Lung microvascular endothelial cell (primary cell): ENCODE data around the gene ARV1. TPM values are rescaled to one million over a fixed set of nuclear protein-coding genes. Genes with fewer than 3 reads are reported as not detected.
"Not testable (repeated sequence)": the region's sequence is repeated elsewhere in the genome, so short reads cannot be mapped to it uniquely, and the experiment has no call there.

Experiments used
- DNase-seq, 2 donors: peaks; one replicate each; pipeline versions ENCODE4 v3.0.0 to v3.0.0-alpha.2; 2010; ENCODE audit warnings: low read depth in 2 of 2
- total RNA-seq: library from RNA; depleted of rRNA; stranded (reverse); fragments of >200 nt; gene quantifications from 2 replicates; pipeline ENCODE4 v1.2.1, GENCODE V29; 2014

The ARV1 gene
- total RNA-seq, 1 donor from 2014 or later = 9.5 TPM

DNA sequence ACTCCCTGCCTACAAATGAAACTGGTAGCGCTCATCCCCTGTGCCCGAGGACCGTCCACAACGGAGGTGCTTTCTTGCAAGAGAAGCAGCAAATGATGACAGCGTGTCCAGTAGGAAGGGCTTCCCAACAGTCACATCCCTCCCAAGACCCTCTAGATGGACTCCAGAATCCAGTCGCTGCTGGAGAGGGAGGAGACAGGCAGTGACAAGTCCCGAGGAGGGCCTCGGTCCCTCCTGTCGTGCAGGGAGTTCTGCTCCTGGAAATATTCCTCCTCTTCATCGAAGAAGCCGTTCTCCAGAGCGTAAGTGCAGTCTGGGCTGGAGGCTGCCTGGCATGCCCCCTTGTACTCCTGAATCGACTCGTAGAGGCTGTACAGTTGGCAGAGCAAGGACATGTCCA lies 40.8 kb downstream of the ARV1 start:
- DNase-seq = no peak

DNA sequence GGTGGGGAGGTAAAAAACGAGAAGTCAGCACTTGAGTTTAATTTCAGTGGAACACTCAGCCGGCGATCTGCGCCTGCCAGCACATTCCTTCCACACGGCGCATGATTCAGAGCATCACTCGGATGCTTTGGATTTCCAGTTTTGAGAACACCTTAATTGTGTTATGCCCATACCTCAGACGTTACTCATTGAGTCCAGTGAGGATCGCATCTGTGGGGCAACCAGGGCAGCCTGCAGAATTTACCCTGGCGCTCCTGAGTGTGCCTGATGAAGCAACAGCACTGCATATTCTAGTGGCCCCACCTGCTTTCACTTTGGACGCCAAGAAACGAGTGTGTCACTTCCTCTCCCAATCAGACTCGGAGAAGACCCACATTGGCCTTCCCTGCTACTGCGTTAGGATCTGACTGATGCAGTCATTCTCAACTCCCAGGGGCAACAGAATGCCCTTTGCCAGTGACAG lies 41.3 kb downstream of the ARV1 start:
- DNase-seq = peak; percentile 42 to 78

DNA sequence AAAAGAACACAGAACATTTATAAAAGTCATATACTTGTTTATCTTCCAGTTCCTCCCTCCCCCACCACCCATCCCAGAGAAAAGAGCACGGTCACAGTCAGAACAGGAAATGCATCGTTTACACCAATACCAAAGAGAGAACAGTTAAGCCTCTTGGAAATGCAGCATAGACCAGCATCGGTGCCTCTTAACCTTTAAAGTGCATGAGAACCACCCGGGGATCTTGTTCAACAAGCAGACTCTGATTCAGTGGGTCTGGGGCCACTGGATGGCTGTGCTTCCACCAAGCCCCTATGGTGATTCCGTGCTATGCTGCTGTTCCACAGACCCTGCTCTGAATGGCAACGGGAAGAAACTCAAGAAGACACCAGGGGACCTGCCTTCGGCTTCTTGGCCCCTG lies 41.9 kb downstream of the ARV1 start:
- DNase-seq = peak in 1 of 2 donors; percentile 47

DNA sequence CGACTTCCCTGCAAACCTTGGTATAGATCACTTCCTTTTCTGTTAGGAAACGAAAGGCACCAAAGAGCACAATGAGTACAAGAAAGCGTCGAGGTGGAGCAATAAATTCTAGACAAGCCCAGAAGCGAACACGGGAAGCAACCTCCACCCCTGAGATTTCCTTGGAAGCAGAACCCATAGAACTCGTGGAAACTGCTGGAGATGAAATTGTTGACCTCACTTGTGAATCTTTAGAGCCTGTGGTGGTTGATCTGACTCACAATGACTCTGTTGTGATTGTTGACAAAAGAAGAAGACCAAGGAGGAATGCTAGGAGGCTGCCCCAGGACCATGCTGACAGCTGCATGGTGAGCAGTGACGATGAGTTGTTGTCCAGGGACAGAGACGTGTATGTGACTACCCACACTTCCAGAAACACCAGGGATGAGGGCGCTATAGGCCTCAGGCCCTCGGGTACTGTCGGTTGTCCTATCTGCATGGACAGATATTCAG lies 42.7 kb downstream of the ARV1 start:
- peak in 1 of 2 donors; percentile 57 for DNase-seq

DNA sequence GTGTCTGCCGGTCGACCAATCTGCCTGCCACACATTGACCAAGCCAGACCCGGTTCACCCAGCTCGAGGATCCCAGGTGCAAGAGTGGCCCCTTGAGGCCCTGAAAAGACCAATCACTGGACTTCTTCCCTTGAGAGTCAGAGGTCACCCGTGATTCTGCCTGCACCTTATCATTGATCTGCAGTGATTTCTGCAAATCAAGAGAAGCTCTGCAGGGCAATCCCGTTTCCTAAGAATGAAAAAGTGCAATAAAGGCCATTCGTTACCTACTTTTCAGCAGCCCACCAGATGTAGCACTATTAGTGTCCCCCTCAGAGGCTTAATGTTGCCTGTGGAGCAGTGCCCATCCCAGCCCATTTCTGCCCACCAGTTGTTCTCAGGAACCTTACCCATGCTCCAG lies 43.6 kb downstream of the ARV1 start:
- DNase-seq = not testable (repeated sequence)

DNA sequence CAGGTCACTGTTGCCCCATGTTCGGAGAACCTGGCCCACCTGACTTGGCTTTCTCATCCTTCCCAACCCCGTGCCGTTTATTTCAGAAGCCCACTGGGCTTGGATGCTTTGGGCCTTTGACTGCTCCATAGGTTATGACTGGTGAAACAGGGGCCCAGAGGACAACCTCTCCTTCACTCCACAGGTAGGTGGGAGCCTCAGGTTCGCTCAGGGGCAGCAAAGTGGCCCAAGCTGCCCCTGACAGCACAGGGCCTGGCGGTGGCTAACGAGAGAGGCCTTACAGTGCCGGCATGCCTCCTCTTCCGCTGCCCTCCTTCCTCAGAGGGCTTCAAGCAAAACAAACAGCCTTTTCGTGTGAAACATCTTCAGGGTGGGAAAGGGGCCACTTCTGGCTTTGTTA lies 44.3 kb downstream of the ARV1 start:
- no peak for DNase-seq

DNA sequence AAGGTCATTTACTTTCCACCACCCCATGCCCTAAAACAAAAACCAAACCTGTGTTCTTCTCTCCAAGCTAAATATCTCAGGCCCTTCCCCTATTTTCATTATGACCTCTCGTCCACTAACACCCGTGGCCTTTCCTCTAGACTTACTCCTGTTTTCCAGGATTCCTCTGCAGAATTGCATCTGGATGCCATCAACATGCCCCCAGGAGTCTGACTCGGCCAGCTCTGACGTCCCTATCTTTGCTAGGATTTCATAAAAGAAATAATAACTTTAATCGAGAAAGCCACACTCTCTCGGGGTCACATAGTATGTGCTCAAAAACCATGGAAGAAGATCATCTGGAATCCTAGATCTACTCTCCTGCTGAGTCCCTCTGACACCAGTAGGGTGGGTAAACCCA lies 47.7 kb downstream of the ARV1 start:
- DNase-seq = no peak

DNA sequence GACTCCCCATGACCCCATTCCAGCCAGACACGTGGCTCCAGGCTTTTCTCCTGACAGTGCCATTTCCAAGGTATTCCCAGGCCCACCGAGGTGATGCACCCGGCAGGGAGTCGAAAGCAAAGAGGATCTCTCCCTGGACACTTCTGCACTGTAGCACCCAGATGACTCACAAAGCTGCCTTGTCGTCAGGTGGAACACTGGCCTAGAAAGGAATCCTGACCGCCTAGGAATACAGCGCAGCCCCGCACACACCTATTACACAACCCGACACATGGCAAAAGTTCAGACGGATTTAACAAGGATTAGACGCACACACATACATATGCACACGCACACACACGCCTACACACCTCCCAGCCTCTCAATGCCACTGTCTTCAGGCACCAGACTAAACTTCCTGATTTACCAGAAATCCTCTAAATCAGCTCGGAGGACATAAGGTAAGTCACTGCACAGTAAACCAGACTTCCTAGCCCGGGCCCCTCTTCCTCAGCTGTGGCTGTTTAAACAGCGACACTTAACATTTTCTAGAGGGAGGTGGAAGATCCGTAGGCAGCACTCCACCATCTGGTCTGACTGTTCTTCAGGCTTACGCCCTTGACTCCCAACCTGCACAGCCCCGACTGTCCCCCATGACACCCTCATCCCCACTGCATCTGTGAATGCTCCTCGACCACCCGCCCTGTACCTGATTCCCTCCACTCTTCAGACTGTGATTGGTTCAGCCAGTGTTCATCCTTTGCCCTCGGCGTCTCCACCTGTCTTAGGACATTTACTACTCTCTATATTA lies 48.4 kb downstream of the ARV1 start:
- no peak for DNase-seq

DNA sequence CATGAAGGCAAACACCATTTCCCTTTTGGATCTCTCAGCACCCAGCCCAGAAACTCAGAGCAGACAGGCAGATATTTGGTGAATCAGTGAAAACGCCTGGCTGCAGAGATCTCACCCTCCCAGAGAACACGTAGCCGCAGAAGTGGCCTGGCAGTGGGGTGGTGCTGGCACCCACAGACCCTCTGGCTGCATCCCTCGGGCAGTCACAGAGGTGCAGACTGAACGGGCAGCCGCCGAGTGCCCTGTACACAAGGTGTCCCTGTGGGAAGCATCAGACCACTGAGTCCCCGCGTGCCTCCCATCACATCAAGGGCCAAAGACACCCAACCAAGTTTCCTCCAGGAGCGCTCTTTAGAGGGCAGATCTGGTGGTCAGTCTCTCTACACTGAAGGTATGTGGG lies 49.1 kb downstream of the ARV1 start:
- no peak for DNase-seq

DNA sequence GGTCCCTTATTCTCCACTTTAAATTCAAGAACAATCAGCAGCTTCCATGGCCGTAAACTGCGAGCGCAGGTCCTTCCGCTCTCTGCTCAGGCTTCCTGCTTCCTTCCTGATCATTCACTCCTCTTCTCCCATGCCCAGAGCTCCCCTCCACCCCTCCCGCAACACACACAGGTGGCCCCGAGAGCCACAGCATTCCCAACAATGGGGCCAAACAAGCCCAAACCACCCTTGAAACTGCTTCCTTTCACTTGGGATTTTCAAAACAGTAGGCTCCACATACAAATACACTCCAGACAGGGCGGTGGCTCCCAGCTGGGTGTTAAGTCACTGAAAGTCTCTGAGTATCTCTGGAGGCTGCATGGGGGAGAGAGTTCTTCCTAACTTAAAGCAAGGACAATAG lies 49.8 kb downstream of the ARV1 start:
- DNase-seq = peak; percentile 81 to 87

DNA sequence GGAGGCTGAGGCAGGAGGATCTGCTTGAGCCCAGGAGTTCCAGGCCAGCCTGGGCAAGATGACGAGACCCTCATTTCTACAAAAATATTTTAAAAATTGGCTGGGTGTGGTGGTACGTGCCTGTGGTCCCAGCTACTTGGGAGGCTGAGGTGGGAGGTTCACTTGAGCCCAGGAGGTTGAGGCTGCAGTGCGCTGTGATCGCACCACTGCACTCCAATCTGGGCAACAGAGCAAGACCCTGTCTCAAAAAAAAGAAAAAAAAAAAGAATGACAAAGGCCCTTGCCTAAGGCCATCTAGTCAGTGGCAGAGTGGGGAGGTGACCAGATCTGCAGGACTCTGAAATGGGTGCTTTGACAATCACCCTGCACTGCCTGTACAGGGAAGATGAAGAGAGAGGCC lies 50.4 kb downstream of the ARV1 start:
- DNase-seq = not testable (repeated sequence)

DNA sequence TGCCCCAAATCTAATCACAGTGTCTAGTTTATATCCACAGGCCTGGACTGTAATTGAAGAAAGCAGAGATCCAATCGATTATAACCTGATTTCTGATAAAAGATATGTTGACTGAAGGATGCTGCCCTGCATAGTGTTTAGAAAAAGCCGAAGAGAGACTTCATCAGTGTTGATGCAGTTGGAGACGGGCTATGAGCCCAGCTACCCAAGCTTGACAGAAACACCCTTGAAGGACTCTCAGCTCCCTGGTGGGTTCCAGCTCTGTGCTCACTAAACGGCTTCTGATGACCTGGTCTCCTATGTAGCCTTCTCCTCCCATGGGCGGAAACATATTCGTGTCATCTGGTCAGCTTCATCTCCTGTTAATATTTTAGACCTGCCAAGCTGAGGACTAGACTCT lies 50.9 kb downstream of the ARV1 start:
- DNase-seq = no peak

DNA sequence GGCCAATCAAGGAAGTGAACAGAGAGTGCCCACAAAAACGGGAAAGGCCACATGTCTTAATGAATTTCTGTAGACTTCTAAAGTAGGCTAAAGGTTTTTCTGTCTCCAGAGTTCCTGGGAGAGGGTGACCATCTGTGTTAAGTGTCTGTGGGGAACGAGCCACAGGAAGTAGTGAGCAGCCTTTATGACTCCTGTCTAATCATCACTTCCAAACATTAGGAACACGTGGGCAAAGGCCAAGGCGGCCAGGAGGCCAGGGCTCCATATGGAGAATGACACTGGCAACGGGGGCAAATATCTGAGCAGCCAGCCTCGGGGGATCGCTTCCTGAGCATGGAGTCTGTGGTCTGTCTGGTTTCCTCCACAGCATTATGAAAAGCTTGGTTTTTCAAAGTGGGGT lies 54.1 kb downstream of the ARV1 start:
- DNase-seq = peak; percentile 28 to 44

DNA sequence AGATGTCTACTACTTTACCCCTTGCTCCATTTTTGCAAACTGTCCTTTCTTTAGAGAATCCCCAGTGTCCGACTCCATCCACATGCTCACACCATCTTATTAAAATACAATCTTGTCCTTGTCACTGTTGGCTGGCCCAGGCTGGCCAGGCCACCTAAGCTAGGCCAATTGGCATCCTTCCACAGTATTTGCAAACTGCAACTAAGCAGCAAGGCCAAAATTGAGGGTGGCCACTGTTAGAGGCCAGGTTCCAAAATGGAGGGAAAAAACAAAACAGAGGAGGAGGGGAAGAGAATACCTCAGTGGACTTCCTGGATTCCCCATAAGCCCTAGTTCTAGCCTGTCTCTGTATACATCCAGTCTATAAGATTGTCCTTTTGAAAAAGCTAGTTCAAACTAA lies 56.9 kb downstream of the ARV1 start:
- no peak for DNase-seq

DNA sequence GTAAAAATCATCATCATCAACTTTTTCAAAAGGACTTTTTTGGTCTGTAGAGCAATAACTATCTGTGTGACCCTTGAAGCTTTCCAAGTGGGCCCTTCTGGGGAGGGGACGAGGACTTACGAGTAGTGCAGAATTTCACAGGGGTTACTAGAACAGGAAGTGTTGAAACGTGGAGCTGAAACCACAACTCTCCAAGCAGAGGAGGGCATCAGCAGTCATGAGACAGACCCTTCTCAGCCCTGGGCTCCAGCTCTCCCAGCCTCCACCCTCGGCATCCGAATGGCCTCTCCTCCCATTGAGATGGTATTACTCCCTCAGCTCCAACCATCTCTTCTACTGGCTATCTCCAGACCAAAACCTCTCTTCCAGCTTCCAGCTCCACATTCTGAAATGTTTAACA lies 57.5 kb downstream of the ARV1 start:
- DNase-seq = no peak

DNA sequence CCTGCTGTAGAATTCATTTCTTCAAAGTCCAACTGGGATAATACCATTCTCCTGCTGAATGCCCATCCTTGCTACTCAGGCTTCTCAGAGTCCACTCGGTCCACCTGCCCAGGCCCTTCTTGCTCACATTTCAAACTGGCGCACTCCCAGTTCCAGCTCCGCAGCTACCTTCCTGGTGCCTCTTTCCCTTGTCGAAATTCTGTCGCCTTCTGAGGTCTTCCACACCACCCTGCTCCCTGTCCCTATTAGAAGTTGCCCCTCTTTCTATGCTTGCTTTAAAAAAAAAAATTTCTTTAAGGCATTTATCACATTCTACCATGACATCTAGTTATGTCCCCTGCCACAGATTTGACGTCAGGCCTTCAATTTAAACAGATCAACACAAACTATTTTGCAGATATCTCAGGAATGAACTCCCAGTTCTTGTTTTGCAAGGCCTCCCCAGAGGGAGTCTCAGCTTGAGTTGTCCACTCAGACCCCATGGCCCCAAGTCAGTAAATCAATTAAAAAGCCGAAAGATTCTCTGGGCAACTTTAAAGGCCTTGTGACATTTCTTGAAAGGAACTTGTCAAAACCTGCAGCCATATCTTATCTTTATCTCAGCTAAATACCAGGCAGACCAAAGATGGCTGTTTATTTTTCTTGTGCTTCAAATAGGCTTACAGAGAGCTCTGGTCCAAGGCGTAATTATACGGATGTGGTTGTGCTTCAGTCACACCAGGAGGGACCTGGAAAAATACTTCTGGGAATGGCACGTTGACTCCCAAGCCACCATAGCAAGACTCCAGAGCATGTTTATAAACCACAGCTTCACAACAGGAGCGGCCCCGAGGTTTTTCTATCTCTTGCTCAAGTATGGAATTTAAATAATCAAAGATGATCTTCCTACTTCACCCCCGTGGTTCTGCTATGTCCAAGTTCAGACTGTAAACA lies 59.0 kb downstream of the ARV1 start:
- no peak for DNase-seq

DNA sequence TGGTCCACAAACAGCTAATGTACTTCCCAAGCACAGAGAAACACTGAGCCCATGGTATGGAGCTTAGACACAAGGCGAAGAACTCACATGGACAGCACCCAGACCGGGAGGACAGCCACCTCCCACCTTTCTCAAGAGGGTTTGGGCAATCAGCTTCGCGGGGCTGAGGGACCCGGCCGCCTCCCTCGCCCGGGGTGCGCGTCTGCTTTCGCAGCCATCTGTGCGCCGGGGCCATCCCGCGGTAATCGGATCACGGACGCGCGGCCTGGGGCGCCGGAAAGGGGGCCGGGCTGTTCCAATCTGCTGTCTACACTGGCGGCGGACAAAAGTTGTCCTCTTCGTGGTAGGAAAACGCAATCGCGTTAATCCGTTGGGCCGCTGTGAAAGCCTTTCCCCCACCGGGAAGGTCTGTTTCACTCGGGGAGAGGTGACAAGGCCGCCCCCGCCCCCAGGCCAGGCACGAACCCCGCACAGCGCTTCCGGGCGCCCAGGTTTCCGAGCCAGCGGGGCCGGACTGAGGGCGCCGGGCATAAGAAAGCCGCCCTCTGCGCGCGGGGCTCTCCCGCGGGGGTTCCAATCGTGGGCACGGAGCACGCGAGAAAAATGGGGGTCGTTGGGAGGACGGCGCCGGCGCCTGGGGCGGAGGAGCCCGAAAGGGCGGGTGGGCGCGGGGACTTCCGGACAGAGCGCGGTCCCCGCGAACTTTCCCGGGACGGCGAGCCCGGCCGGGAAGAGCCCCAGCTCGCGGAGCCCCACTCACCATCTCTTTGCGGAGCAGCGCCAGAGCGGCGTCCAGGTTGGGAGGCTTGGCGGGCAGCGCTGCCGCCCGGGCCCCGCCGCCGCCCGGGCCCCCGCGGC lies 60.5 kb downstream of the ARV1 start:
- peak; percentile 35 to 52 for DNase-seq

DNA sequence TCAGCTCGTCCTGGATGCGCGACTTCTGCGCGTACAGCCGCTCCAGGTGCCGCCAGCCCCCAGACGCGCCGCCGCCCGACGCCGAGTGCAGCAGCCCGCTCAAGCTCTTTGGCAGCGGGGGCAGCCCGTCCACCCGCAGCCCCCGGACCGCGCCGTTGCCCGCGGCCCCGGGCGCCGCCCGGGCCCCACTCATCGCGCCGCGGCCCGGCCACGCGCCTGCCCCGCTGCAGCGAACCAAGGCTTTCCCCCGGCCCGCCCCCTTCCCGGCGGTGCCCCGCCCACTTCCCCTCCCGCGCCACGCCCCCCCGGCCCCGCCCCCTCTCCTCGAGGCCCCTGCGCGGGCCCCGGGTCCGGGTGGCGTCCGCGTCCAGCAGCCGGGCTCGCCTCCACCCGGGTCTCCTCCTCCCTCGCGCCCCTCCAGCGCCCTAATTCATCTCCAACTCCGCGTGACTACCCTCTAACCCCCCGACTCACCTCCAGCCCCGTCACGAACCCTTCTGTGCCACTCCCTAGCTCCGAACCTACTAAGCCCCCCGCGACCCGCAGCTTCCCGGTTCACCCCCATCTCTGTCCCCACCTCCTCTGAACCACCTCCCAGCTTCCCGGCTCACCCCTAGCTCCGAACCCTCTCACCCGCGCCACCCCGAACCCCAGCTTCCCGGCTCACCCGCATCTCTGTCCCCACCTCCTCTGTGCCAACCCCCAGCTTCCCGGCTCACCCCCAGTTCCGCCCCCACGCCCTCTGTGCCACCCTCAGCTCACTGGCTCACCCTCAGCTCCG lies 61.3 kb downstream of the ARV1 start, which contains the start of gene FAM89A:
FAM89A (minus strand) TSS at position 236 of the 781 bp plus-strand sequence; CDS start at position 193, 43 bp downstream.
- DNase-seq = peak; percentile 33 to 63

DNA sequence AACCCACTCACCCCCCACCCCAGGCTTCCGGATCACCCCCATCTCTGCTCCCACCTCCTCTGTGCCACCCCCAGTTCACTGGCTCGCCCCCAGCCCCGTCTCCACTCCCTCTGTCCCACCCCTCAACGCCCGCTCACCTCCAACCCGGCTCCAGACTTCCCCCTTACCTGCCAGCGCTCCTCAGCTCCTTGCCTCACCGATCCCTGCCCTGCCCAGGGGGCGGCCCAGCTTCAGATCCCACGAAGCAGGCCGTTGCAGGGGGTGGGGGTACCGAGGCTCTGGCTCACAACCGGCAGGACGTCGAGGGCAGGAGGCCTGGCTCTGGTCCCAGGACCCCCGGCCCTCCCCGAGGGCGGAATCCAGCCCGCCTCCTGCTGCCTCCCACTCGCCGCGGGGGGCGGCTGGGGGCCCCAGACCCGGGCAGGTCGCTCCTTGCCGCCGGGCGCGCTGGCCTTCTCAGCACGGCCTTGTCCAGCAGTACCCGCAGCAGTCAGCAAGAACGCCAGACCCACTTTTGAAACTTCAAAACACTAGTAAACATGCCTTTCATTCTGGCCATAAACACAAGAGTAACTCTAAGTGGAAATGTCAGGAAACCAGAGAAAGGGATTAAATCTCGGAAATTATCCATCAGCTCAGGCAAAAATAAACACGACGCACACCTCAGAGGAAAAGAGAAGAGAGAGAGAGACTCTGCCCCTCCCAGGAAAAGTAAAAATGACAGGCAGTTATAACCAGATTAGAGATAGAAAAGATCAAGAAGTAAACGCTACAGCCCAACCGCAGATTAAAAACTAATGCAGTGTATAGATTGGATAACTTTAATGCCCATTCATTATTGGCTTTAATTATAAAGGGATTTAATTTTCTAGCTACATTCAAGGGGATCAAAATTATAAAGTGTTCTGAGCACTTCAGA lies 62.2 kb downstream of the ARV1 start:
- DNase-seq = no peak
